Measurements from ENCODE around the gene ARL3.
A peak's percentile ranks its signal among the peaks of the same experiment; 100 is the strongest.

Gene ARL3

DNA sequence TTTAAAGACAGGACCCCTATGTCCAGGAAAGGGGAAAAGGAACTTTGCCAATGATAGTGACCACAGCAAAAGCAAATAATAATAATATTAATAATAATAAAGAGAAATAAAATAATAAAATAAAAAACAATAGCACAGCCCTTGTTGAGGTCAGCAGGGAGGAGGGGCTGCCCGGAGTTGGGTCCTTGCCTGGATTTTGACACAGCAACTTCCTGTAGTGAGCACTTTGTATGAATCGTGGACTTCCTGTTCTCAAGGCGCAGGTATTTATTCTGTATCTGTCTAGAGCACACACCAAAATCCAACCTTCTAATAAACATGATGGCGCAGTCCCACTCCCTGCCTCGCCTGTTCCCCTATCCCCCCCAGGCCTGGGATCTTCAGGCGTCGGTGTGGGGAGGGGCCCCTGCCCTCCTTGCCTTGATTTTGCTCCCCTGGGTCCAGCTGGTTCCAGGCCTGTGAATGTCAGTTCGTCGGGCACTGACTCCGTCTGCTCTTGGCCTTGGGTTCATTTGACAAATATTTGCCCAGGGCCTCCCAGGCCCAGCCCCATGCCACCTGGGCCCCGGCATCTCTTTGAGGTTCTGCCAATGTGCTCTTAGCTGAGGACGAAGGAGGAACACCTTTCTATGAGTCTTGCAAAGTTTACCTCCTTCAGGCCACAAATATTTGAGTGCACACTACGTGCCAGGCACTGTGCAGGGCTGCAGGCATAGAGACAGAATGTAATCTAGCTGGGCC is 56.0 kb downstream of the ARL3 start:
- H3K4me1 ChIP-seq (ENCODE audit: control insufficient read depth, insufficient read depth, low read length) = peaks cover 16% of the 10 kb centered on the region; the same call in 1 of the 2 replicates
- peaks cover 46% of the 10 kb centered on the region for H3K36me3 ChIP-seq (ENCODE audit: control insufficient read depth, insufficient read depth, low read length)
- no peak overlapping the region for H3K9ac ChIP-seq (ENCODE audit: low read length)
- H3K9me3 ChIP-seq (ENCODE audit: control insufficient read depth, insufficient read depth, low read depth, low read length) = no peaks in the 10 kb centered on the region
- no peaks in the 10 kb centered on the region for H3K27me3 ChIP-seq (ENCODE audit: control insufficient read depth, insufficient read depth, low read length)
- no peak overlapping the region for H3K4me3 ChIP-seq (ENCODE audit: low read depth, low read length)
- no peak overlapping the region for H3K27ac ChIP-seq (ENCODE audit: low read depth, low read length)

GRCh38 chr10:102657451-102657850 is 56.7 kb downstream of the ARL3 start:
- no peak overlapping the region for H3K4me3 ChIP-seq (ENCODE audit: low read depth, low read length)
- H3K36me3 ChIP-seq (ENCODE audit: control insufficient read depth, insufficient read depth, low read length) = peaks cover 49% of the 10 kb centered on the region
- H3K9ac ChIP-seq (ENCODE audit: low read length) = no peak overlapping the region
- peaks cover 16% of the 10 kb centered on the region; the same call in 1 of the 2 replicates for H3K4me1 ChIP-seq (ENCODE audit: control insufficient read depth, insufficient read depth, low read length)
- H3K9me3 ChIP-seq (ENCODE audit: control insufficient read depth, insufficient read depth, low read depth, low read length) = no peaks in the 10 kb centered on the region
- H3K27me3 ChIP-seq (ENCODE audit: control insufficient read depth, insufficient read depth, low read length) = no peaks in the 10 kb centered on the region
- H3K27ac ChIP-seq (ENCODE audit: low read depth, low read length) = no peak overlapping the region

DNA sequence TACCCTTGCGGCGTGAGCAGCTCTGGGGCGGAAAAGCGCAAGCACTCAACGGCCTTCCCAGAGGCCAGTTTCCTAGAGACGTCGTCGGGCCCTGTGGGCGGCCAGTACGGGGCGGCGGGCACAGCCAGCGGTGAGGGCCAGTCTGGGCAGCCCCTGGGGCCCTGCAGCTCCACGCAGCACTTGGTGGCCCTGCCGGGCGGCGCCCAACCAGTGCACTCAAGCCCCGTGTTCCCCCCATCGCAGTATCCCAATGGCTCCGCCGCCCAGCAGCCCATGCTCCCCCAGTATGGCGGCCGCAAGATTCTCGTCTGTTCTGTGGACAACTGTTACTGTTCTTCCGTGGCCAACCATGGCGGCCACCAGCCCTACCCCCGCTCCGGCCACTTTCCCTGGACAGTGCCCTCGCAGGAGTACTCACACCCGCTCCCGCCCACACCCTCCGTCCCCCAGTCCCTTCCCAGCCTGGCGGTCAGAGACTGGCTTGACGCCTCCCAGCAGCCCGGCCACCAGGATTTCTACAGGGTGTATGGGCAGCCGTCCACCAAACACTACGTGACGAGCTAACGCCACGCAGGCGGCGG is 57.3 kb downstream of the ARL3 start:
- Histone ChIP-seq H3K4me3 (ENCODE audit: low read depth, low read length) (no peak overlapping the region), H3K36me3 (ENCODE audit: control insufficient read depth, insufficient read depth, low read length) (peaks cover 53% of the 10 kb centered on the region), H3K27me3 (ENCODE audit: control insufficient read depth, insufficient read depth, low read length) (no peaks in the 10 kb centered on the region), H3K4me1 (ENCODE audit: control insufficient read depth, insufficient read depth, low read length) (peaks cover 20% of the 10 kb centered on the region; the same call in 1 of the 2 replicates), H3K9me3 (ENCODE audit: control insufficient read depth, insufficient read depth, low read depth, low read length) (no peaks in the 10 kb centered on the region), H3K27ac (ENCODE audit: low read depth, low read length) (no peak overlapping the region), H3K9ac (ENCODE audit: low read length) (no peak overlapping the region)

DNA sequence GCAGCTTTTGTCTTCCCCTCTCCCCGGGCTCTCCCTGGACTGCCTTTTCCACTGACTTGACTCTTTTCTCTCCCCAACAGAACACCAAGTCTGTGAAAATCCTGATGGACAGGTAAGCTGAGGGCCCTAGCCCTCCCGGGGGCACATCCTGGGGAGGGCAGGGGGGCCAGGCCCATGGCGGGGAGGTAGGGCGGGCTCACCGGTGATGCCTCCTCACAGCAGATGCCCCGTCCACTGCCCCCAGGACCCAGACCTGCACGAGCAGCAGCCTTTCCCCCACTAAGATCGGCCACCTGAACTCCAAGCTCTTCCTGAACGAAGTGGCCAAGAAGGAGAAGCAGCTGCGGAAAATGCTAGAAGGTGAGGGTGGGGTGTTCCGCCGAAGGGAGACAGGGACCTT is 58.2 kb downstream of the ARL3 start:
- peaks cover 19% of the 10 kb centered on the region; the same call in 1 of the 2 replicates for H3K4me1 ChIP-seq (ENCODE audit: control insufficient read depth, insufficient read depth, low read length)
- H3K36me3 ChIP-seq (ENCODE audit: control insufficient read depth, insufficient read depth, low read length) = peaks cover 53% of the 10 kb centered on the region

GRCh38 chr10:102654969-102655368 is 59.2 kb downstream of the ARL3 start:
- Histone ChIP-seq H3K4me1 (ENCODE audit: control insufficient read depth, insufficient read depth, low read length) (peaks cover 24% of the 10 kb centered on the region), H3K4me3 (ENCODE audit: low read depth, low read length) (no peak overlapping the region), H3K27ac (ENCODE audit: low read depth, low read length) (no peak overlapping the region), H3K9ac (ENCODE audit: low read length) (no peak overlapping the region), H3K9me3 (ENCODE audit: control insufficient read depth, insufficient read depth, low read depth, low read length) (no peaks in the 10 kb centered on the region), H3K36me3 (ENCODE audit: control insufficient read depth, insufficient read depth, low read length) (peaks cover 53% of the 10 kb centered on the region), H3K27me3 (ENCODE audit: control insufficient read depth, insufficient read depth, low read length) (no peaks in the 10 kb centered on the region)

More for the DNA sequence above, 58.2 kb downstream of the ARL3 start:
- H3K9ac ChIP-seq (ENCODE audit: low read length) = no peak overlapping the region
- H3K4me3 ChIP-seq (ENCODE audit: low read depth, low read length) = no peak overlapping the region
- H3K9me3 ChIP-seq (ENCODE audit: control insufficient read depth, insufficient read depth, low read depth, low read length) = no peaks in the 10 kb centered on the region
- no peak overlapping the region for H3K27ac ChIP-seq (ENCODE audit: low read depth, low read length)
- no peaks in the 10 kb centered on the region for H3K27me3 ChIP-seq (ENCODE audit: control insufficient read depth, insufficient read depth, low read length)

DNA sequence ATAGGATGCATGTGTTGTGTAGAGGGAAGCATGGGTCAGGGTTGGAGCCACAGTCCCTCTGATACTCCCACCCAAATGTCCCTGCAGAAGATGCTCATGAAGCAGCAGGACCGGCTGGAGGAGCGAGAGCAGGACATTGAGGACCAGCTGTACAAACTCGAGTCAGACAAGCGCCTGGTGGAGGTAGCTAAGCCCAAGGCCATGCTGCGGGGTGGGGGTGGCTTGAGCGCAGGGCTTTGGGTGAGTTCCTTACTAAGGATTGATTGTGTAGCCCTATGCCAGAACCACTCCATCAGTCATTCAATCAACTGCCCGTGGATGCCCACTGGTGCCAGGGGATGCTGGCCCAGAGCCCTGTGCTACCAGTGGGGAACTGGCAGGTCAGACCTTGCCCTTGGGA is 59.6 kb downstream of the ARL3 start:
- Histone ChIP-seq H3K4me1 (ENCODE audit: control insufficient read depth, insufficient read depth, low read length) (peaks cover 27% of the 10 kb centered on the region), H3K36me3 (ENCODE audit: control insufficient read depth, insufficient read depth, low read length) (peaks cover 53% of the 10 kb centered on the region), H3K9me3 (ENCODE audit: control insufficient read depth, insufficient read depth, low read depth, low read length) (no peaks in the 10 kb centered on the region), H3K27ac (ENCODE audit: low read depth, low read length) (no peak overlapping the region), H3K4me3 (ENCODE audit: low read depth, low read length) (no peak overlapping the region), H3K27me3 (ENCODE audit: control insufficient read depth, insufficient read depth, low read length) (no peaks in the 10 kb centered on the region), H3K9ac (ENCODE audit: low read length) (no peak overlapping the region)

DNA sequence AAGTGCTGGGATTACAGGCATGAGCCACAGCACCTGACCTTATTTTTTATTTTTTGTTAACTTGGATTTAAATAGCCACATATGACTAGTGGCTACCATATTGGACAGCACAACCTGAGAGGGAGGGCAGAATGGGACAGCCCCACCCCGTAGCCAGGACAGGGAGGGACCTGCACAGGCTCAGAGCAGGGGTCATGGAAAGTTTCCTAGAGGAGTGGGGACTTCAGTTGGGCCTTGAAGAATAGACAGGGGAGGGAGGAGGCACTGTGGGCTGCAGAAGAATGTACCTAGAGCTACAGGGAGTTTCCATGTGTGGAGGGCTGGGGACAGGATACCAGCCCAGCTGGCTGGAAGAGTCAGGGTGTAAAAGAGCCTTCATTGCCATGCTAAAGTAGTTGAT is 61.1 kb downstream of the ARL3 start:
- Histone ChIP-seq H3K27me3 (ENCODE audit: control insufficient read depth, insufficient read depth, low read length) (no peaks in the 10 kb centered on the region), H3K4me1 (ENCODE audit: control insufficient read depth, insufficient read depth, low read length) (peaks cover 39% of the 10 kb centered on the region), H3K27ac (ENCODE audit: low read depth, low read length) (no peak overlapping the region), H3K4me3 (ENCODE audit: low read depth, low read length) (no peak overlapping the region), H3K36me3 (ENCODE audit: control insufficient read depth, insufficient read depth, low read length) (peaks cover 55% of the 10 kb centered on the region), H3K9ac (ENCODE audit: low read length) (no peak overlapping the region), H3K9me3 (ENCODE audit: control insufficient read depth, insufficient read depth, low read depth, low read length) (no peaks in the 10 kb centered on the region)

DNA sequence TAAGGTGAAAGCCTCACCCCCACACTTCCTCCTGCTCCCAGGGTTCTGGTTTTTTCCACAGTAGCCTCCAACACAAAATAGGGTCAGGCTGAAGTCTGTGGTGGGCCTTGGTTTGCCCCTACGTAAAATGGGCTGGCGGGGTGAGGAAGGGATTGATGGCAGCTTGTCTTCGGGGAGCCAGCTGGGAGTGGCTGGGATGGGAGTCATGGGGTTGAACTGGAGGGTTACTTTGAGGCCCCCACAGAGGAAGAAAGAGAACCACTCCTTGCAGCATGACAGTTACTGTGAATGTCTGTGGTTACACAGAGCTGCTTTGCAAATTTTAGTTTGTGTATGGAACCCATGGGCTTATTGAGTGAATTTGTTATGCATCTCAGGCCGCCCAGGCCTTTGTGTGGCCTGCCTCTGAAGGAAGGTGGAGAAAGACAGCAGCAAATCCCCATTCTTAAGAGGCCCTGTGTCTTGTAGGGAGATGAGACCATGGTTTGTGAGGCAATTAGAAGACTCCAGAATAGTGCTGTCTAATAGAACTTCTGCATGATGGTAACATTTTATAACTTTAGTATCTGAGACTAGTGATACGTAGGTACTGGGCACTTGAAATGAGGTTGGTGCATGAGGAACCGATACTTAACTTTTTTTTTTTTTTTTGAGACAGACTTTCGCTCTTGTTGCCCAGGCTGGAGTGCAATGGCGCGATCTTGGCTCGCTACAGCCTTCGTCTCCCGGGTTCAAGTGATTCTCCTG is 61.9 kb downstream of the ARL3 start:
- Histone ChIP-seq H3K27ac (ENCODE audit: low read depth, low read length) (no peak overlapping the region), H3K9me3 (ENCODE audit: control insufficient read depth, insufficient read depth, low read depth, low read length) (no peaks in the 10 kb centered on the region), H3K9ac (ENCODE audit: low read length) (no peak overlapping the region), H3K4me3 (ENCODE audit: low read depth, low read length) (no peak overlapping the region), H3K27me3 (ENCODE audit: control insufficient read depth, insufficient read depth, low read length) (no peaks in the 10 kb centered on the region), H3K36me3 (ENCODE audit: control insufficient read depth, insufficient read depth, low read length) (peaks cover 49% of the 10 kb centered on the region), H3K4me1 (ENCODE audit: control insufficient read depth, insufficient read depth, low read length) (peaks cover 47% of the 10 kb centered on the region)

- Histone ChIP-seq H3K4me1 (ENCODE audit: control insufficient read depth, insufficient read depth, low read length) (peaks cover 54% of the 10 kb centered on the region), H3K9me3 (ENCODE audit: control insufficient read depth, insufficient read depth, low read depth, low read length) (no peaks in the 10 kb centered on the region), H3K27ac (ENCODE audit: low read depth, low read length) (no peak overlapping the region; the same call in 1 of the 2 replicates), H3K36me3 (ENCODE audit: control insufficient read depth, insufficient read depth, low read length) (peaks cover 42% of the 10 kb centered on the region), H3K27me3 (ENCODE audit: control insufficient read depth, insufficient read depth, low read length) (no peaks in the 10 kb centered on the region), H3K9ac (ENCODE audit: low read length) (no peak overlapping the region), H3K4me3 (ENCODE audit: low read depth, low read length) (no peak overlapping the region)
These were observed 62.6 kb downstream of the ARL3 start for GRCh38 chr10:102651455-102652169.

GRCh38 chr10:102650655-102651454 is 63.3 kb downstream of the ARL3 start:
- Histone ChIP-seq H3K9ac (ENCODE audit: low read length) (no peak overlapping the region), H3K27ac (ENCODE audit: low read depth, low read length) (peak overlapping the region; percentile 38), H3K4me3 (ENCODE audit: low read depth, low read length) (no peak overlapping the region), H3K36me3 (ENCODE audit: control insufficient read depth, insufficient read depth, low read length) (peaks cover 34% of the 10 kb centered on the region), H3K27me3 (ENCODE audit: control insufficient read depth, insufficient read depth, low read length) (no peaks in the 10 kb centered on the region), H3K4me1 (ENCODE audit: control insufficient read depth, insufficient read depth, low read length) (peaks cover 58% of the 10 kb centered on the region), H3K9me3 (ENCODE audit: control insufficient read depth, insufficient read depth, low read depth, low read length) (no peaks in the 10 kb centered on the region)

All from HUES6 (cell line).